GM19193 (cell line): ENCODE data around the gene B3GNT9.

ENCODE experiments used
- POLR2A ChIP-seq: IDR thresholded peaks from 4 replicates; pipeline ENCODE4 v1.6.1; 2011; ENCODE audit not compliant: insufficient read depth, insufficient read length; ENCODE audit errors: extremely low read depth

B3GNT9 gene

GRCh38 chr16:67190448-67191399, 39.9 kb upstream of the B3GNT9 start:
- TF ChIP-seq POLR2A = no peak

GRCh38 chr16:67190041-67190440, 39.2 kb upstream of the B3GNT9 start, which contains the start of gene EXOC3L1:
Gene EXOC3L1, minus strand, starts transcription at chr16:67190136. Its CDS starts 460 bp downstream, at chr16:67189676.
- TF ChIP-seq POLR2A = no peak

- TF ChIP-seq POLR2A = no peak
Measured at GRCh38 chr16:67188798-67189197, 38.0 kb upstream of the B3GNT9 start.

GRCh38 chr16:67188323-67188722, 37.5 kb upstream of the B3GNT9 start:
- TF ChIP-seq POLR2A = no peak

- TF ChIP-seq POLR2A = no peak
Measured at GRCh38 chr16:67187175-67187890, 36.5 kb upstream of the B3GNT9 start.

GRCh38 chr16:67186550-67186950, 35.8 kb upstream of the B3GNT9 start:
- TF ChIP-seq POLR2A = no peak

- no peak for TF ChIP-seq POLR2A
Measured at GRCh38 chr16:67185651-67186134, 34.9 kb upstream of the B3GNT9 start.

- no peak for TF ChIP-seq POLR2A
Measured at GRCh38 chr16:67184995-67185650, 34.3 kb upstream of the B3GNT9 start.

- no peak for TF ChIP-seq POLR2A
Measured at GRCh38 chr16:67184453-67184994, 33.7 kb upstream of the B3GNT9 start.

GRCh38 chr16:67183627-67184452, 33.0 kb upstream of the B3GNT9 start, which contains the start of gene MATCAP1:
Gene MATCAP1, minus strand, starts transcription at chr16:67183963. Its CDS starts 3,353 bp downstream, at chr16:67180610.
- TF ChIP-seq POLR2A = peak; percentile 58

- peak; percentile 51 for TF ChIP-seq POLR2A
Measured at GRCh38 chr16:67183284-67183626, 32.5 kb upstream of the B3GNT9 start.

GRCh38 chr16:67182288-67182687, 31.5 kb upstream of the B3GNT9 start:
- TF ChIP-seq POLR2A = no peak

- no peak for TF ChIP-seq POLR2A
Measured at GRCh38 chr16:67181346-67181745, 30.5 kb upstream of the B3GNT9 start.

- no peak for TF ChIP-seq POLR2A
Measured at GRCh38 chr16:67180166-67180565, 29.4 kb upstream of the B3GNT9 start.
